C4-2B (cell line): ENCODE results near the gene TMEM33.

Source experiments
- CTCF ChIP-seq: fragments of 450-650 bp; conservative IDR thresholded peaks from 2 replicates; pipeline ENCODE4 v1.5.1; 2017; ENCODE audit warnings: mild to moderate bottlenecking
- ZFX ChIP-seq: fragments of 450-650 bp; IDR thresholded peaks from 2 replicates; pipeline ENCODE4 v1.6.1; 2017

- TF ChIP-seq ZFX (no peak), CTCF (no peak)
Observed at GRCh38 chr4:41897698-41898097, 37.5 kb upstream of the TMEM33 start.
